ENCODE measurements around the gene PCOLCE2. TPM values are rescaled to one million over a fixed set of nuclear protein-coding genes. Genes with fewer than 3 reads are reported as not detected.

The PCOLCE2 gene
- total and polyA plus RNA-seq, 10 of the 15 experiments (the other 5 are each of a cell fraction or from before 2014, with no cell fraction given), result 0.11 to 7.6 (median 0.40) TPM

DNA sequence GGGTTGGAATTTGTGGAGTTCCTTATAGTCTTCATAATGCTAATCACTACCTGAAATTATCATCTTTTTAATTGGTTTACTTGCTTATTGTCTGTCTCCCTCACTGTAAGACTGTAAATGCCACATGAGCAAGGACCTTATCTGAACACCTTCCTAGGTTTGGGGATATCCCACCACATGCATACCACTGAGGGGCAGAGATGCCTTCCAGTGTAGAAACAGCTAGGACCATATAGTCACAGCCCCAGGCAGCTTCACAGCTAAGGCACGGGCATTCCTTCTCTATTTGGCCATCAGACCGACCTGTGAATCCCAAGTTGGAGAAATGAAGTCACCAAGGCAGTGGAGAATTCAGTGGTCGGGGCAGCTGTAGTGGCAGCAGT, 46.0 kb upstream of the PCOLCE2 start (continued):
- TF ChIP-seq, protein P1, sequence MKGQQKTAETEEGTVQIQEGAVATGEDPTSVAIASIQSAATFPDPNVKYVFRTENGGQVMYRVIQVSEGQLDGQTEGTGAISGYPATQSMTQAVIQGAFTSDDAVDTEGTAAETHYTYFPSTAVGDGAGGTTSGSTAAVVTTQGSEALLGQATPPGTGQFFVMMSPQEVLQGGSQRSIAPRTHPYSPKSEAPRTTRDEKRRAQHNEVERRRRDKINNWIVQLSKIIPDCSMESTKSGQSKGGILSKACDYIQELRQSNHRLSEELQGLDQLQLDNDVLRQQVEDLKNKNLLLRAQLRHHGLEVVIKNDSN (IDR thresholded peaks at IDR 0.05; ENCODE audit: borderline replicate concordance, extremely low read length, insufficient read depth, low read depth, low read length), result no peak

DNA sequence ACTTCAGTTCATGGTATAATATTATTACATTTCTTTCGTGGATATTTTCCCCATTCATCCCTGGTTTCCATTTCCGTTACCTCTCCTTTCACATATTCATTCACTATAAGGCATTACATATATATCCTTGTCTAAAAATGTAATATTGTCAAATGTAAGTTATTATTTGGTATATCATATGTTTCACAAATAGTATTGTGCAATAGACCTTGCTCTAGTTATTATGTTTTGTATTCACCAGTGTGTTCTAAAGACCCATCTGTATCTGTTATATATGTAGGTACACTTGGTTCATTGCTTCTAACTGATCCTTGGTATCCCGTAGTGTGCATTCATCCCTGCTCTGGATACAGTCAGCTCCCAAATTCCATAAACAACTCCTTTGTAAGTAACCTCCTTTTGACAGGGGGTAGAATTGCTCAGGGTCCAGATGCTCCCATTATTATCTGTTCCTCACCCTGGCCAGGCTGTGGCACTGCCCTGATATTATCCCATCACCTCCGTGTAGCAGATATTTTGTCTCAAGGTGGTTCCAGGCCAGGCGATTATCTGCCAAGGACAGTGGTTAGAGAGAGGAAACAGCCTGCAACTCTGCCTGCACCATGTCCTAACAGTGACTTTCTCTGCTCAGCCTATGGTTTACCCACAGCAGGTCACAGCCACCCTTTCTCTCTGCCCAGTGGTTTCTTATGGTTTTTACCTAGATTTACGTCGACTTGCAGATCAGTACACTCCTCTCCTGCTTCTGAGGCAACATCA, 45.4 kb upstream of the PCOLCE2 start:
- POLR2A ChIA-PET, result no interaction called here
- no peak overlapping the region for H2AFZ ChIP-seq (ENCODE audit: control insufficient read depth, low read depth, low read length)
- SMC1A ChIA-PET (ENCODE audit: uncharacterized antibody, unreplicated experiment), result interaction anchor here (1.0 kb wide), 1 partner anchor 53 kb away, joined by 3 read pairs; no protein-coding TSS in a partner anchor
- 33% methylated on average over 7 of the region's 7 CpGs for WGBS (ENCODE audit: insufficient coverage, insufficient replicate concordance, low lambda C conversion rate, missing lambda C conversion rate)
- H3K27ac ChIP-seq (ENCODE audit: control insufficient read depth, insufficient read depth), result no peak overlapping the region
- H4K20me1 ChIP-seq (ENCODE audit: control insufficient read depth, insufficient read depth), result no peaks in the 10 kb centered on the region
- H3K9ac ChIP-seq (ENCODE audit: control insufficient read depth, insufficient read depth, low read length), result no peak overlapping the region
- ATAC-seq, result no peak
- no peak for FAIRE-seq
- H3K36me3 ChIP-seq (ENCODE audit: control insufficient read depth in 2 of 2, insufficient read depth in 2 of 2, low read length in 1 of 2), result no peaks in the 10 kb centered on the region
- intact Hi-C loops (cut with micrococcal nuclease; ENCODE audit: unreplicated experiment) (no loop called here), in situ Hi-C loops (cut with MboI) (loop anchor here (5.0 kb wide), 1 partner anchor 58 kb away; no protein-coding TSS in a partner anchor)
- CTCF ChIA-PET, result interaction anchor here (0.7 to 1.2 kb wide), 3 partner anchors 51 to 740 kb away, joined by 3 read pairs; no protein-coding TSS in a partner anchor
- H3K27me3 ChIP-seq (replicated peaks in 1 of 2; ENCODE audit: control insufficient read depth in 2 of 2, insufficient read depth in 2 of 2, low read length in 1 of 2), result peaks cover 0 to 2% of the 10 kb centered on the region in 2 experiments; a peak in 1 of 4 replicates
- TF ChIP-seq IKZF1 (conservative IDR thresholded peaks at IDR 0.05), result no peak
- TF ChIP-seq SREBF2 (IDR thresholded peaks at IDR 0.05; ENCODE audit: low read length), result no peak
- no peak for TF ChIP-seq JUNB (IDR thresholded peaks at IDR 0.05)
- TF ChIP-seq ASH2L (IDR thresholded peaks at IDR 0.05; ENCODE audit: borderline replicate concordance, low read depth), result no peak
- no peak for TF ChIP-seq CEBPB (IDR thresholded peaks at IDR 0.05; ENCODE audit: borderline replicate concordance in 1 of 2, low read depth in 2 of 2, low read length in 2 of 2)
- TF ChIP-seq RAD21 (IDR thresholded peaks at IDR 0.05; ENCODE audit: insufficient read depth, low read depth, low read length), result no peak
- no peak for TF ChIP-seq POLR2A (IDR thresholded peaks at IDR 0.05; ENCODE audit: low read depth, low read length)
- H3K4me2 ChIP-seq (ENCODE audit: control insufficient read depth, insufficient read depth), result no peak overlapping the region
- no peaks in the 10 kb centered on the region for H3K79me2 ChIP-seq (ENCODE audit: control insufficient read depth, insufficient read depth, low read length)
- H3K4me1 ChIP-seq (ENCODE audit: control insufficient read depth, insufficient read depth, low read length), result no peaks in the 10 kb centered on the region
- no peak for DNase-seq (ENCODE audit: low read depth, low spot score)
- no TSS peak for BruUV-seq (replicated peaks)
- H3K9me3 ChIP-seq (replicated peaks; ENCODE audit: control insufficient read depth, insufficient read depth, low read length), result no peaks in the 10 kb centered on the region
- RAD21 ChIA-PET (ENCODE audit: unreplicated experiment), result no interaction called here
- H3K4me3 ChIP-seq, result no peak overlapping the region

Measured in GM12878 (cell line).